Activated naive CD4-positive, alpha-beta T cell treated with anti-CD3 and anti-CD28 coated beads, Interleukin-2, amount 10 ng/mL, durations not matched to agents 7 days and 5 days (primary cell): ENCODE measurements around the gene PDCD2.
A peak's percentile ranks its signal among the peaks of the same experiment; 100 is the strongest.
"Not testable (repeated sequence)": the region's sequence is repeated elsewhere in the genome, so short reads cannot be mapped to it uniquely, and the experiment has no call there.

Experiments used
- CTCF ChIA-PET: fragments of 350-600 bp; sonication (Branson Sonifier 250); formaldehyde crosslinking; loops from one replicate; lab custom pipeline; 2021; ENCODE audit warnings: antibody characterized with exemption; lab: Charles Lee
- DNase-seq: peaks from one replicate; pipeline ENCODE4 v3.0.0-alpha.2; 2020
- H3K27ac Mint-ChIP-seq: one replicate; pipeline ENCODE4 v1.8.0; 2021; ENCODE audit warnings: mild to moderate bottlenecking, moderate library complexity, mixed read lengths
- H3K27me3 Mint-ChIP-seq: one replicate; pipeline ENCODE4 v1.8.0; 2021; ENCODE audit warnings: mild to moderate bottlenecking, mixed read lengths
- H3K36me3 Mint-ChIP-seq: one replicate; pipeline ENCODE4 v1.8.0; 2021; ENCODE audit warnings: mixed read lengths
- H3K4me1 Mint-ChIP-seq: one replicate; pipeline ENCODE4 v1.8.0; 2021; ENCODE audit warnings: mixed read lengths
- H3K4me3 Mint-ChIP-seq: one replicate; pipeline ENCODE4 v1.8.0; 2021; ENCODE audit warnings: mild to moderate bottlenecking, moderate library complexity, mixed read lengths
- H3K9me3 Mint-ChIP-seq: one replicate; pipeline ENCODE4 v1.8.0; 2021; ENCODE audit warnings: mixed read lengths

Gene PDCD2

DNA sequence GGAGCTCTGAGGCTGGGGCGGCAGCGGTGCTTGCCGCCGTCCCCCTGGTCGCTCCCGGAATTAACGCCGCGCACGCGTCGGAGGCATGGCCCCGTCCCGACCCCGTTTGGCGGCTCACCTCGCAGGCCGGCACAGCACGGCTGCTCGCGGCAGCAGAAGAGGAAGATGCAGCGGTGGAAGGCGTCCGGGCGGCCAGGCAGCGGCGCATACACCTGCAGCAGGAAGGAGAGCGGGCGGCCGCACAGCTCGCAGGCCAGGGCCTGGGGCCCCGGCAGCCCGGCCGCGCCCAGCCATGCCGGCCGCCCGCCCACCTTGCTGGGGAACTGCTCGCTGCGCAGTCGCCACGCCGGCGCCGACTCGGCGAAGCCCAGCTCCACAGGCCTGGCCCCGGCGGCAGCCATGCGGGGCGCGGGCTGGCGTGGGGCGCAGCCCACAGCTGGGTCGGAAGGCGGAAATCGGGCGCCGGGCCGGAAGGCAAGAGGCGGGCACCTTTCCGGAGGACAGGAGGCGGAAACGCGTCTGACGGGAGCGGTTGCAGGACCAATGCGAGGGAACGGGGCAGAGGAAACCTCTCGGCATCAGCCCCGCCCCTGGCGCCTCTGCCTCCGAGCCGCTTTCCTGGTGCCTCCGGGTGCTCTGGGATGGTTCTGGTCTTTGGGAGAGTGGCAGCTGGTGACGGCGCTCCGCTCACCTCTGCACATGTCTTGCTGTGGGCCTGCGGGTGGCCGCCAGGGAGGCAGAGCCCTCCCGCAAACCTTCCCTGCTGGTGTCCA lies at the start of gene PDCD2:
Gene PDCD2, minus strand, starts transcription at position 457 of the 773 bp plus-strand sequence. Its CDS starts 56 bp downstream, at position 401.
- CTCF ChIA-PET = interaction anchor here (0.7 to 2.2 kb wide), 4 partner anchors 9 to 32 kb away, joined by 4 to 7 read pairs (median 5); partner anchors contain the start of gene PSMB1
- Mint-ChIP-seq H3K4me1 (peaks cover 40% of the 10 kb centered on the region), H3K9me3 (no peaks in the 10 kb centered on the region), H3K27me3 (no peaks in the 10 kb centered on the region), H3K36me3 (peaks cover 39% of the 10 kb centered on the region), H3K4me3 (peak within 1 kb of the TSS; percentile 98), H3K27ac (peak within 1 kb of the TSS; percentile 97)
- DNase-seq = peak; percentile 96

DNA sequence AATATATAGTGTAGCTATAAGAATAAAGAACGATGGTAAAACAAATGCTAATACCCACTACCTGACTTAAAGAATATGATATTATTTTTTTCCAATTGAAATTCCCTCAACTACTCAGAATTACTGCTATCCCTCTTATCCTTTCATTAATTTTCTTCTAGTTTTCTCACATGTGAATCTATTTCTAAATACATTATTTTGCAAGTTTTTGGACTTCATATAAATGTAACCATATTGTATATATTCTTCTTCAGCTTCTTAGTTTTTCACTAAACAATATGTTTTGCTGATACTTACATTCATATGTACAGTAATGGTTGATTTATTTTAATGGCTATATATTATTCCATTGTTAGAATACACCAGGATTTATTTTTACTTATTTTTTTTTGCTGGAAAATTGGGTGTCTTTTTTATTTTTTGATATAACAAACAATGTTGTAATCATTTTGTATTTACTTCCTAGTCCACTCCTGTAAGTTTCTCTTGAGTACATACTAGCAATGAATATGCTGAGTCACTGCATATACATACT lies 31.6 kb upstream of the PDCD2 start:
- CTCF ChIA-PET, H3K4me3 Mint-ChIP-seq, H3K27me3 Mint-ChIP-seq, H3K9me3 Mint-ChIP-seq, H3K27ac Mint-ChIP-seq, H3K36me3 Mint-ChIP-seq, DNase-seq, H3K4me1 Mint-ChIP-seq: not testable (repeated sequence)

GRCh38 chr6:170612256-170612804 lies 27.9 kb upstream of the PDCD2 start:
- H3K36me3 Mint-ChIP-seq, H3K9me3 Mint-ChIP-seq, H3K27ac Mint-ChIP-seq, H3K4me1 Mint-ChIP-seq, CTCF ChIA-PET, DNase-seq: not testable (repeated sequence)
- peak overlapping the region; percentile 48 for H3K4me3 Mint-ChIP-seq
- H3K27me3 Mint-ChIP-seq = peaks cover 33% of the 10 kb centered on the region

- CTCF ChIA-PET, H3K27ac Mint-ChIP-seq, DNase-seq, H3K4me3 Mint-ChIP-seq, H3K9me3 Mint-ChIP-seq, H3K4me1 Mint-ChIP-seq, H3K36me3 Mint-ChIP-seq: not testable (repeated sequence)
- peaks cover 54% of the 10 kb centered on the region for H3K27me3 Mint-ChIP-seq
Observed at GRCh38 chr6:170609225-170609624, 24.8 kb upstream of the PDCD2 start.

GRCh38 chr6:170605574-170606259 lies 21.3 kb upstream of the PDCD2 start:
- H3K27me3 Mint-ChIP-seq = peaks cover 61% of the 10 kb centered on the region
- H3K4me3 Mint-ChIP-seq = no peak overlapping the region
- H3K9me3 Mint-ChIP-seq = no peaks in the 10 kb centered on the region
- CTCF ChIA-PET = no interaction called here
- H3K4me1 Mint-ChIP-seq = no peaks in the 10 kb centered on the region
- DNase-seq = no peak
- H3K27ac Mint-ChIP-seq = no peak overlapping the region
- H3K36me3 Mint-ChIP-seq = no peaks in the 10 kb centered on the region

GRCh38 chr6:170597278-170597677 lies 12.8 kb upstream of the PDCD2 start:
- no peak overlapping the region for H3K4me3 Mint-ChIP-seq

GRCh38 chr6:170596426-170596825 lies 12.0 kb upstream of the PDCD2 start:
- DNase-seq = no peak
- H3K9me3 Mint-ChIP-seq = peaks cover 5% of the 10 kb centered on the region
- H3K36me3 Mint-ChIP-seq = no peaks in the 10 kb centered on the region
- H3K4me1 Mint-ChIP-seq = no peaks in the 10 kb centered on the region
- CTCF ChIA-PET = no interaction called here
- H3K27ac Mint-ChIP-seq = no peak overlapping the region
- peaks cover 27% of the 10 kb centered on the region for H3K27me3 Mint-ChIP-seq
- no peak overlapping the region for H3K4me3 Mint-ChIP-seq

More at GRCh38 chr6:170597278-170597677, 12.8 kb upstream of the PDCD2 start:
- Mint-ChIP-seq H3K9me3 (peaks cover 5% of the 10 kb centered on the region), H3K36me3 (no peaks in the 10 kb centered on the region), H3K27ac (no peak overlapping the region), H3K4me1 (no peaks in the 10 kb centered on the region), H3K27me3 (peaks cover 27% of the 10 kb centered on the region)
- no peak for DNase-seq
- CTCF ChIA-PET = no interaction called here

- Mint-ChIP-seq H3K36me3 (peaks cover 2% of the 10 kb centered on the region), H3K4me1 (peaks cover 3% of the 10 kb centered on the region), H3K27ac (no peak overlapping the region), H3K9me3 (peaks cover 18% of the 10 kb centered on the region), H3K4me3 (no peak overlapping the region), H3K27me3 (peaks cover 12% of the 10 kb centered on the region)
- no peak for DNase-seq
- CTCF ChIA-PET = no interaction called here
Observed at GRCh38 chr6:170590725-170591124, 6.3 kb upstream of the PDCD2 start.

GRCh38 chr6:170584954-170585498 lies 589 bp upstream of the PDCD2 start:
- Mint-ChIP-seq H3K4me1 (peaks cover 40% of the 10 kb centered on the region), H3K36me3 (peaks cover 34% of the 10 kb centered on the region), H3K27me3 (no peaks in the 10 kb centered on the region), H3K27ac (peak overlapping the region; percentile 93), H3K4me3 (peak overlapping the region; percentile 98), H3K9me3 (peaks cover 3% of the 10 kb centered on the region)
- CTCF ChIA-PET = interaction anchor here (0.6 to 2.2 kb wide), 2 partner anchors 10 to 1079 kb away, joined by 3 to 7 read pairs; no protein-coding TSS in a partner anchor
- DNase-seq = no peak

GRCh38 chr6:170583756-170584180 lies 669 bp downstream of the PDCD2 start:
- no peak for DNase-seq
- H3K36me3 Mint-ChIP-seq = peaks cover 45% of the 10 kb centered on the region
- no peaks in the 10 kb centered on the region for H3K27me3 Mint-ChIP-seq
- peak overlapping the region; percentile 98 for H3K4me3 Mint-ChIP-seq
- peak overlapping the region; percentile 97 for H3K27ac Mint-ChIP-seq
- no peaks in the 10 kb centered on the region for H3K9me3 Mint-ChIP-seq
- CTCF ChIA-PET = interaction anchor here (0.7 to 2.2 kb wide), 4 partner anchors 8 to 31 kb away, joined by 4 to 7 read pairs (median 5); partner anchors contain the start of gene PSMB1
- H3K4me1 Mint-ChIP-seq = peaks cover 40% of the 10 kb centered on the region

- CTCF ChIA-PET = no interaction called here
- Mint-ChIP-seq H3K9me3 (no peaks in the 10 kb centered on the region), H3K27me3 (no peaks in the 10 kb centered on the region), H3K4me1 (peaks cover 24% of the 10 kb centered on the region), H3K36me3 (peaks cover 53% of the 10 kb centered on the region), H3K27ac (no peak overlapping the region), H3K4me3 (no peak overlapping the region)
- no peak for DNase-seq
Observed at GRCh38 chr6:170578909-170579308, 5.5 kb downstream of the PDCD2 start.

DNA sequence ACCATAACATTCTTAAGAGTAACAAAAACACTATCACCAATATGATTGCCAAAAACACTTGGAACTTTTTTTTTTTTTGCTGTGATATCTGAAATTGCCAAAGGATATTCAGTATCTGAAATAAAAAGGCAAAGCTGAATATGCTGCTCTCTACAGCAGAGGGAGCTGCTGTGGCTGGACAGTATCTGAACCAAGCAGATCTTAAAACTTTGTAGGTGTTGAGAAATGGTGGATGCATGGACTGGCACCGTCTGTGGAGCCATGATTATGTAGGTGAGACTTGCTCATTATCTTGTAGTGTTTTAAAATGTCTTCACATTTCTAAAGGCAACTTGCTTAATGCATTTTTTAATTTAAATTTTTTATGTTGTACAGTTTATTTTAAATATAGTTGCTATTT lies 9.2 kb downstream of the PDCD2 start:
- H3K9me3 Mint-ChIP-seq = no peaks in the 10 kb centered on the region
- H3K27me3 Mint-ChIP-seq = no peaks in the 10 kb centered on the region
- H3K4me1 Mint-ChIP-seq = no peaks in the 10 kb centered on the region
- no peak for DNase-seq
- H3K36me3 Mint-ChIP-seq = peaks cover 43% of the 10 kb centered on the region
- no peak overlapping the region for H3K27ac Mint-ChIP-seq
- no peak overlapping the region for H3K4me3 Mint-ChIP-seq
- CTCF ChIA-PET = interaction anchor here (1.3 to 2.2 kb wide), 2 partner anchors 9 kb away, joined by 3 to 7 read pairs; partner anchors contain the start of gene PDCD2

GRCh38 chr6:170572704-170573466 lies 11.6 kb downstream of the PDCD2 start:
- Mint-ChIP-seq H3K4me1 (no peaks in the 10 kb centered on the region), H3K9me3 (no peaks in the 10 kb centered on the region), H3K27ac (no peak overlapping the region), H3K27me3 (no peaks in the 10 kb centered on the region), H3K36me3 (peaks cover 40% of the 10 kb centered on the region), H3K4me3 (no peak overlapping the region)
- no peak for DNase-seq
- CTCF ChIA-PET = interaction anchor here (1.4 to 1.5 kb wide), 2 partner anchors 11 to 13 kb away, joined by 4 to 6 read pairs; partner anchors contain the start of gene PDCD2
